ENCODE data around the gene SCCPDH. TPM values are rescaled to one million over a fixed set of nuclear protein-coding genes. Genes with fewer than 3 reads are reported as not detected.
"Not testable (repeated sequence)": the region's sequence is repeated elsewhere in the genome, so short reads cannot be mapped to it uniquely, and the experiment has no call there.

The SCCPDH gene
- total and polyA plus RNA-seq, 5 donors from 2014 or later, result 1.5 to 5.0 (median 3.3) TPM

DNA sequence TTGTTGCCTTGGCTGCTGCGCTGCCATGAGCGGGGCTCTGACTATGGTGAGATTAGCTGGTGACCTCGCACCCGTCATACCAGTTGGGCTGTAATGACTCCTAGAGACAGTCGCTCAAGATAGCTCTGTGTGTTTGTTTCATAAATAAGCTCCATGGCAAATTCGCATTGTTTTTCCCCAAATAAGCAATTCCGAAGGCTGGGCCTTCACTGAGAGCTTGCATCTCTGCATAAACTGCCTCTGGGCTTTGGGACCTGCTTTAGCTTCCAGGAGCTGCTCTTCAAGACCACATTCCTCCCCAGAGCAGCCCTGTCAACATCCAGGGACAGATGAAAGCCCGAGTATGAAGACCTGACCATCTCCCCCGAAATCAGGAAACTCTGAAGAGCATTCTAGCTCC, 40.7 kb upstream of the SCCPDH start:
- H3K4me3 ChIP-seq (ENCODE audit: low read depth, low read length), result no peak overlapping the region
- H3K36me3 ChIP-seq (ENCODE audit: control insufficient read depth, insufficient read depth, low read length), result no peaks in the 10 kb centered on the region
- H3K4me1 ChIP-seq (ENCODE audit: control insufficient read depth, insufficient read depth, low read length, poor library complexity, severe bottlenecking), result no peaks in the 10 kb centered on the region
- H3K27ac ChIP-seq (ENCODE audit: insufficient read depth, low read length, poor library complexity, severe bottlenecking), result no peak overlapping the region
- no peaks in the 10 kb centered on the region for H3K27me3 ChIP-seq (ENCODE audit: control insufficient read depth, insufficient read depth, low read length)
- no peaks in the 10 kb centered on the region for H3K9me3 ChIP-seq (ENCODE audit: control insufficient read depth in 2 of 2, low read length in 2 of 2)
- Mint-ChIP-seq H3K9me3 (peaks cover 0 to 2% (median 0%) of the 10 kb centered on the region in 7 donors), H3K27me3 (no peaks in the 10 kb centered on the region), H3K36me3 (peaks cover 15% of the 10 kb centered on the region), H3K4me3 (no peak overlapping the region), H3K4me1 (no peaks in the 10 kb centered on the region), H3K27ac (no peak overlapping the region)
- ATAC-seq (ENCODE audit: low read depth in 2 of 2) (no peak), DNase-seq (no peak)

DNA sequence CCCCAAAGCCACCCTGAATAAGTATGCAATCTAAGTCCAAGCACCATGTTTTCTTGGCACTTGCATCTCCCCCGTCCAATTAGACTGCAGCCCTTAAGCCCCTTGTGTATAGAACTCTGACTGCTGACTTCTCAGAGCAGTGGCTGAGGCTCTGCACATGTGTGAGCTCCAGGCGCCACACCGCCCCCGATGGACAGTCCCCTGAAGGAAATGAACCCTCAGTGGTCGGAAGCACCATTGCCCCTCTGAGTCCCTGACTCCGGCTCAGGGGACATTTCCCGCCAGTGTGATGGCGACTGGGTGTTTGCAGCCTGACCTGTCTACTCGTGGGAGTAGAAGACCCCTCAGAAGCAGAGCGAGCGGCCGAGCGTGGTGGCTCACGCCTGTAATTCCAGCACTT, 37.2 kb upstream of the SCCPDH start:
- Mint-ChIP-seq H3K27me3 (no peaks in the 10 kb centered on the region), H3K36me3 (peaks cover 15% of the 10 kb centered on the region), H3K27ac (no peak overlapping the region), H3K4me1 (peaks cover 2 to 6% (median 5%) of the 10 kb centered on the region in 4 donors), H3K4me3 (peak overlapping the region in 1 of 4 donors; percentile 18), H3K9me3 (no peaks in the 10 kb centered on the region)
- no peak overlapping the region for H3K27ac ChIP-seq (ENCODE audit: insufficient read depth, low read length, poor library complexity, severe bottlenecking)
- no peak overlapping the region for H3K4me3 ChIP-seq (ENCODE audit: low read depth, low read length)
- DNase-seq (no peak), ATAC-seq (ENCODE audit: low read depth in 2 of 2) (no peak)
- H3K4me1 ChIP-seq (ENCODE audit: control insufficient read depth, insufficient read depth, low read length, poor library complexity, severe bottlenecking), result peaks cover 4% of the 10 kb centered on the region
- no peaks in the 10 kb centered on the region for H3K27me3 ChIP-seq (ENCODE audit: control insufficient read depth, insufficient read depth, low read length)
- H3K36me3 ChIP-seq (ENCODE audit: control insufficient read depth, insufficient read depth, low read length), result no peaks in the 10 kb centered on the region
- no peaks in the 10 kb centered on the region for H3K9me3 ChIP-seq (ENCODE audit: control insufficient read depth in 2 of 2, low read length in 2 of 2)

DNA sequence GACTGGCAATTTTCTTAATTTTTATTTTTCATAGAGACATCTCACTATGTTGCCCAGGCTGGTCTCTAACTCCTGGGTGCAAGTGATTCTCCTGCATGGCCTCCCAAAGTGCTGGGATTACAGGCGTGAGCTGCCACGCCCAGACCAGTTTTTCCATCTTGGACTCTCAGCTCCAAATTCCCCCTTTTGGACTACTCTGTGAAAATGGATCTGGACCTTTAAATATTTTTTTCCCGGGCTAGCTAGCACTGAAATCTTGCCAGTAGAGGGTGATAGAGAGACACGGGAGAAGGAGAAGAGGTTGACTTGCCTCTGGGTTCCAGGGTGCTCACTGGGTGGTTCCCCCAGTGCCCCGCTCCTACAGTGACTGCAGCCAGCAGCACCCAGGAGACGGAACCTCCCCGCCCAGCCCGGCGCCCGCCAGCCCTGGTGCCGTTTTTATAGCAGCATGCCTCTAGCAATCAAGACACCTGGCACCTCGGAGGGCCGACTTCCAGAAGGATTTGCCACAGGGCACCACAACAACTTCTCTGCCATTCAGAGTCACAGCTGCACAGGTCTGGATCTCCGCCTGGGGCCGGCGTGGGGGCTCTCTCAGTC, 34.7 kb upstream of the SCCPDH start:
- no peak overlapping the region for H3K4me3 Mint-ChIP-seq
- no peak overlapping the region for H3K27ac Mint-ChIP-seq

DNA sequence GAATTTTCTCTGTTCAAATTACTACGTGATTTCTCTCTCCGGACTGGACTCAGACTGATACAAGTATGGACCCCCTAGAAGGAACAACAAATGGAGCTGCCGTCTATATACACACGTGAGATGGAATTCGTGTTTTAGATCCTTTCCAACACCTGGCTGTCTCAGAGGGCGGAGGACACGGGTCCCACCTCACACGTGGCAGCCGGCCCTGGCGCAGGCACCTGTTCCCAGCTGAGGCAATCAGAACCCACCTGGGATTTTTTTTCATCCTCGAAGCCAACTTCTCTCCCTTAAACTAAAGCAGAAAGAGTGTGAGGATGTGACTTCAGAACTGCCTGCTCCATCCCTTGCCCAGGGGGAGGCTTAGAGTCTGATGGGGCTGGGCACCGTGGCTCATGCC, 34.1 kb upstream of the SCCPDH start:
- Mint-ChIP-seq H3K27ac (no peak overlapping the region), H3K4me3 (no peak overlapping the region)
- ATAC-seq (ENCODE audit: low read depth in 2 of 2), result no peak

More for the DNA sequence above, 34.7 kb upstream of the SCCPDH start:
- Mint-ChIP-seq H3K9me3 (peaks cover 0 to 6% (median 1%) of the 10 kb centered on the region in 7 donors), H3K27me3 (no peaks in the 10 kb centered on the region), H3K4me1 (peaks cover 2 to 8% (median 5%) of the 10 kb centered on the region in 4 donors), H3K36me3 (peaks cover 5% of the 10 kb centered on the region)
- no peak overlapping the region for H3K4me3 ChIP-seq (ENCODE audit: low read depth, low read length)
- DNase-seq (peak; percentile 6 to 70 (median 35)), ATAC-seq (ENCODE audit: low read depth in 2 of 2) (peak; percentile 42 to 70)
- no peaks in the 10 kb centered on the region for H3K27me3 ChIP-seq (ENCODE audit: control insufficient read depth, insufficient read depth, low read length)
- no peaks in the 10 kb centered on the region for H3K36me3 ChIP-seq (ENCODE audit: control insufficient read depth, insufficient read depth, low read length)
- no peaks in the 10 kb centered on the region for H3K9me3 ChIP-seq (ENCODE audit: control insufficient read depth in 2 of 2, low read length in 2 of 2)
- H3K27ac ChIP-seq (ENCODE audit: insufficient read depth, low read length, poor library complexity, severe bottlenecking), result no peak overlapping the region
- H3K4me1 ChIP-seq (ENCODE audit: control insufficient read depth, insufficient read depth, low read length, poor library complexity, severe bottlenecking), result peaks cover 4% of the 10 kb centered on the region

DNA sequence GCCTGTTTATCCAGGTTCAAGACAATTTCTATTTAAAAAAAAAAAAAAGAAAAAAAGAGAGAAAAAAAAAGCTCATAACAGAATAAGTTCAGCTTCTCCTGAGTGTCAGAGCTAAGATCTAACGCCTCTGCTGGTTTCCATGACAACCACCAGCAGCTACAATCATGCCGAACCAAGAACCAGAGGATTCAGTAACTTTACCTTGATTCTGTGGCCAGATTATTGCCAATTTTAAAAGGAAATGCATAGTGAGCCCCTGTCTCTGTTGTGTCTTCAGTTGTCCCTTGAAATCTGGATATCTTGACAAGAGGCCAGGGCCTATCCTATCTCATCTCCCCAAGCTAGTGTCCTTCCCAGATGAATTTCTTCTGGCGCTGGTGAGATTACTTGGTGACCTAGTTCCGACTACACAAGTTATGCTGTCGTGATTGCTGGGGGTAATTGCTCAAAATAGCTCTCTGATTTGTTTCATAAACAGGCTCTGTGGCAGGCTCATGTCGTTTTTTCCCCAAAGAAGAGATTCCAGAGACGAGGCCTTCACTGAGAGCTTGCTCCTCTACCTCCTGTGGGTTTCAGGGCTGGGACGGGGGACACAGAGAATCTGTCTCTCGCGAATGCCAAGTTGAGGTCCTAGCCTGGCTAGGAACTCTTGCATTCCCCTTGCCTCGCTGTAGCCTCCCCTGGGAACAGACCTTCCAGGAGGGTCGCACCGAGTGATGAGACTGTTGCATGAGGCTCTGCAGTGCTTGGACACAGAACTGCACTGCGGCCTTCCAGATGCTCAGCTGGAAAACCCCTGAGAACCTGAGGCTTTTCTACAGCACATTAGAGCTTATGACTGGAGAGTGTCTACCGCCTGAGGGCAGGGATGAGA, 32.4 kb upstream of the SCCPDH start:
- Histone ChIP-seq H3K4me3 (ENCODE audit: low read depth, low read length) (no peak overlapping the region), H3K9me3 (ENCODE audit: control insufficient read depth in 2 of 2, low read length in 2 of 2) (no peaks in the 10 kb centered on the region), H3K36me3 (ENCODE audit: control insufficient read depth, insufficient read depth, low read length) (no peaks in the 10 kb centered on the region), H3K27ac (ENCODE audit: insufficient read depth, low read length, poor library complexity, severe bottlenecking) (no peak overlapping the region), H3K4me1 (ENCODE audit: control insufficient read depth, insufficient read depth, low read length, poor library complexity, severe bottlenecking) (peaks cover 4% of the 10 kb centered on the region), H3K27me3 (ENCODE audit: control insufficient read depth, insufficient read depth, low read length) (no peaks in the 10 kb centered on the region)
- H3K4me3 Mint-ChIP-seq, result no peak overlapping the region
- H3K4me1 Mint-ChIP-seq, result peaks cover 2 to 11% (median 5%) of the 10 kb centered on the region in 4 donors
- ATAC-seq (ENCODE audit: low read depth in 2 of 2), result no peak
- no peak overlapping the region for H3K27ac Mint-ChIP-seq
- DNase-seq, result no peak
- no peaks in the 10 kb centered on the region for H3K36me3 Mint-ChIP-seq
- H3K9me3 Mint-ChIP-seq, result peaks cover 0 to 6% (median 1%) of the 10 kb centered on the region in 7 donors
- H3K27me3 Mint-ChIP-seq, result no peaks in the 10 kb centered on the region

More for the DNA sequence above, 34.1 kb upstream of the SCCPDH start:
- H3K27me3 ChIP-seq (ENCODE audit: control insufficient read depth, insufficient read depth, low read length), result no peaks in the 10 kb centered on the region
- peaks cover 0 to 6% (median 1%) of the 10 kb centered on the region in 7 donors for H3K9me3 Mint-ChIP-seq
- H3K9me3 ChIP-seq (ENCODE audit: control insufficient read depth in 2 of 2, low read length in 2 of 2), result no peaks in the 10 kb centered on the region
- no peak overlapping the region for H3K27ac ChIP-seq (ENCODE audit: insufficient read depth, low read length, poor library complexity, severe bottlenecking)
- peaks cover 2 to 11% (median 5%) of the 10 kb centered on the region in 4 donors for H3K4me1 Mint-ChIP-seq
- H3K36me3 Mint-ChIP-seq, result no peaks in the 10 kb centered on the region
- H3K27me3 Mint-ChIP-seq, result no peaks in the 10 kb centered on the region
- DNase-seq, result no peak
- peaks cover 4% of the 10 kb centered on the region for H3K4me1 ChIP-seq (ENCODE audit: control insufficient read depth, insufficient read depth, low read length, poor library complexity, severe bottlenecking)
- H3K4me3 ChIP-seq (ENCODE audit: low read depth, low read length), result no peak overlapping the region
- H3K36me3 ChIP-seq (ENCODE audit: control insufficient read depth, insufficient read depth, low read length), result no peaks in the 10 kb centered on the region

DNA sequence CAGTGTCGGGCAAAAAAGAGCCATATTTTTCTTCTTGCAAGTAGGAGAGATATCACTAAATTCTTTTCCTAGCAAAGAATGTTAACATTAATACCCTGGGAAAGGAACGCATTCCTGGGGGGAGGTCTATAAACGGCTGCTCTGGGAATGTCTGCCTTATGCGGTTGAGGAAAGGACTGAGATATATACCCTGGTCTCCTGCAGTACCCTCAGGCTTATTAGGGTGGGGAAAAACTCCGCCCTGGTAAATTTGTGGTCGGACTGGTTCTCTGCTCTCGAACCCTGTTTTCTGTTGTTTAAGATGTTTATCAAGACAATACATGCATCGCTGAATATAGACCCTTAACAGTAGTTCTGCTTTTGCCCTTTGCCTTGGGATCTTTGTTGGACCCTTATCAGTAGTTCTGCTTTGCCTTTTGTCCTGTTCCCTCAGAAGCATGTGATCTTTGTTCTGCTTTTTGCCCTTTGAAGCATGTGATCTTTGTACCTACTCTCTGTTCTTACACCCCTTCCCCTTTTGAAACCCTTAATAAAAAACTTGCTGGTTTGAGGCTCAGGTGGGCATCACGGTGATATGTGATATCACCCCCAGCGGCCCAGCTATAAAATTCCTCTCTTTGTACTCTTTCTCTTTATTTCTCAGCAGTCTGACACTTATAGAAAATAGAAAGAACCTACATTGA, 29.9 kb upstream of the SCCPDH start:
- not testable (repeated sequence) for H3K27me3 ChIP-seq (ENCODE audit: control insufficient read depth, insufficient read depth, low read length); DNase-seq; H3K4me3 Mint-ChIP-seq; H3K36me3 ChIP-seq (ENCODE audit: control insufficient read depth, insufficient read depth, low read length); H3K27me3 Mint-ChIP-seq; H3K27ac ChIP-seq (ENCODE audit: insufficient read depth, low read length, poor library complexity, severe bottlenecking); H3K9me3 Mint-ChIP-seq; H3K4me1 ChIP-seq (ENCODE audit: control insufficient read depth, insufficient read depth, low read length, poor library complexity, severe bottlenecking); H3K9me3 ChIP-seq (ENCODE audit: control insufficient read depth in 2 of 2, low read length in 2 of 2); H3K36me3 Mint-ChIP-seq; H3K4me3 ChIP-seq (ENCODE audit: low read depth, low read length); H3K27ac Mint-ChIP-seq; ATAC-seq (ENCODE audit: low read depth in 2 of 2)
- peaks cover 8 to 16% (median 12%) of the 10 kb centered on the region in 4 donors for H3K4me1 Mint-ChIP-seq

DNA sequence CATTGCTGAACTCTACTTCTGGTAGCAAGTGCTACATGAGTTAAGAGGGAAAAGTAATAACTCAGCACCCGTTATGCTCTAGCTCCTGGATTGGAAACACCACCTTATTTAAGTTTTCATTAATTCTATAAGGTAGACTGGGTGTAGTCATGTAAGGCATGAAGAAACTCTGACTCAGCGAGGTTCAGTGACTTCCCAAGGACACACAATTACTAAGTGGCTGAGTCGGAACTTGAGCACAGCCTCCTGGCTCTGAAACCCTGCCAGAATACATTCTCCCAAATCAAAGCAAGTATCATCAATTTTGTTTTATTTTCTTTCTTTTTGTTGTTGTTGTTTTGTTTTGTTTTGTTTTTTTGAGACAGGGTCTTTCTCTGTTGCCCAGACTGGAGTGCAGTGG, 29.1 kb upstream of the SCCPDH start:
- no peak for DNase-seq
- H3K4me1 Mint-ChIP-seq, result peaks cover 6 to 13% (median 9%) of the 10 kb centered on the region in 4 donors
- H3K27ac Mint-ChIP-seq, result no peak overlapping the region
- Histone ChIP-seq H3K9me3 (ENCODE audit: control insufficient read depth in 2 of 2, low read length in 2 of 2) (no peaks in the 10 kb centered on the region), H3K36me3 (ENCODE audit: control insufficient read depth, insufficient read depth, low read length) (no peaks in the 10 kb centered on the region), H3K27ac (ENCODE audit: insufficient read depth, low read length, poor library complexity, severe bottlenecking) (no peak overlapping the region), H3K27me3 (ENCODE audit: control insufficient read depth, insufficient read depth, low read length) (no peaks in the 10 kb centered on the region), H3K4me3 (ENCODE audit: low read depth, low read length) (no peak overlapping the region), H3K4me1 (ENCODE audit: control insufficient read depth, insufficient read depth, low read length, poor library complexity, severe bottlenecking) (peaks cover 9% of the 10 kb centered on the region)
- H3K36me3 Mint-ChIP-seq, result no peaks in the 10 kb centered on the region
- ATAC-seq (ENCODE audit: low read depth in 2 of 2), result no peak
- no peaks in the 10 kb centered on the region for H3K27me3 Mint-ChIP-seq
- no peak overlapping the region for H3K4me3 Mint-ChIP-seq
- H3K9me3 Mint-ChIP-seq, result peaks cover 0 to 6% (median 1%) of the 10 kb centered on the region in 7 donors

All from CD4-positive, CD25-positive, alpha-beta regulatory T cell (primary cell).